ENCODE measurements around the gene DEFB110. TPM values are rescaled to one million over a fixed set of nuclear protein-coding genes. Genes with fewer than 3 reads are reported as not detected.
A peak's percentile ranks its signal among the peaks of the same experiment; 100 is the strongest.

Gene DEFB110
- polyA plus RNA-seq, 1 donor = not detected

DNA sequence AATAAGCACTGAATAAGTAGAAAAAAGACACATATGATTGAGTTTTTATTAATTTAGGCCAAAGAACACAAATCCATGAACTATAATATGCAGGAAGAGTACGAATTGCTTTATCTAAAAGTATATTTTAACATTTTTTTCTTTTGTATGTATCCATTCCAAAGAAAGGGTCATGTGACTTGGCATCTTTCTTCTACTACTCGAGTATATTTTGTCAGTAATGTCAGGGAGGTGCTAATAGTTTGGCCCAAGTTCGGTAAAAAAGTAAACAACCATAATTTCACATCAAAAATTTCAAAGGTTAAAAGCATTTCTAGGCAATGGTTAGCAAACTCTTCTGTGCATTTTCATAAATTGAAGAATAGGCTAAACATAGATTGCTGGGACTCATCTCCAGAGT, 18.7 kb downstream of the DEFB110 start:
- Histone ChIP-seq H3K4me1 (ENCODE audit: control insufficient read depth, insufficient read depth, low read length) (no peaks in the 10 kb centered on the region), H3K36me3 (ENCODE audit: control insufficient read depth, insufficient read depth, low read length) (no peaks in the 10 kb centered on the region), H3K9me3 (ENCODE audit: control insufficient read depth, low read depth, low read length) (no peaks in the 10 kb centered on the region), H3K27me3 (ENCODE audit: control insufficient read depth, insufficient read depth, low read length) (no peaks in the 10 kb centered on the region), H3K27ac (ENCODE audit: low read length) (no peak overlapping the region), H3K4me3 (ENCODE audit: low read length) (no peak overlapping the region)
- 95% methylated on average over 2 of the region's 3 CpGs for WGBS (ENCODE audit: insufficient coverage, low lambda C conversion rate)
- no peak for DNase-seq

DNA sequence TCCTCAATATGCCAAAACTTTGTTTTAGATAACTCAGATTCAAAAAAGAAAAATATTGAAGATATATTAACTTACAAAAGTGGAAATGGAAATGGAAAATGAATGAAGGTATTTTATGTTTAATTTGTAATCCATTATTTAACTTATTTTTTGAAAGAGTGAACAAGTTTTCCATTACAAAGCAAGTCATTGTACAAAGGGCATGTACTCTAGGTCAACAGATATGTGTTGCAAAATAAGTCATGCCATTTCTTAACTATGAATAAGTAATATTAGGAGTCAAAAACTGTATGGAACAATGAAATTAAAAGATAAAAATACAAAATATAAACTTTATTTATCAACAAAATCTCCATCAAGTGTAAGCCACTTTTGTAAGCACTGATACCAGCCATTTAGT, 26.5 kb downstream of the DEFB110 start:
- Histone ChIP-seq H3K27ac (ENCODE audit: low read length) (no peak overlapping the region), H3K36me3 (ENCODE audit: control insufficient read depth, insufficient read depth, low read length) (no peaks in the 10 kb centered on the region), H3K4me1 (ENCODE audit: control insufficient read depth, insufficient read depth, low read length) (no peaks in the 10 kb centered on the region), H3K4me3 (ENCODE audit: low read length) (no peak overlapping the region), H3K9me3 (ENCODE audit: control insufficient read depth, low read depth, low read length) (no peaks in the 10 kb centered on the region), H3K27me3 (ENCODE audit: control insufficient read depth, insufficient read depth, low read length) (no peaks in the 10 kb centered on the region)
- DNase-seq = peak in 1 of 2 donors; percentile 49

GRCh38 chr6:49988900-49989299, 32.9 kb downstream of the DEFB110 start:
- no peak for DNase-seq
- no CpG with 5 or more reads among the region's 2 CpGs for WGBS (ENCODE audit: insufficient coverage, low lambda C conversion rate)

GRCh38 chr6:49987749-49988148, 34.0 kb downstream of the DEFB110 start:
- WGBS (ENCODE audit: insufficient coverage, low lambda C conversion rate) = no CpG with 5 or more reads among the region's 2 CpGs

More at GRCh38 chr6:49988900-49989299, 32.9 kb downstream of the DEFB110 start:
- no peak overlapping the region for H3K27ac ChIP-seq (ENCODE audit: low read length)
- H3K4me1 ChIP-seq (ENCODE audit: control insufficient read depth, insufficient read depth, low read length) = no peaks in the 10 kb centered on the region
- H3K4me3 ChIP-seq (ENCODE audit: low read length) = no peak overlapping the region
- no peaks in the 10 kb centered on the region for H3K27me3 ChIP-seq (ENCODE audit: control insufficient read depth, insufficient read depth, low read length)
- H3K9me3 ChIP-seq (ENCODE audit: control insufficient read depth, low read depth, low read length) = no peaks in the 10 kb centered on the region
- no peaks in the 10 kb centered on the region for H3K36me3 ChIP-seq (ENCODE audit: control insufficient read depth, insufficient read depth, low read length)

DNA sequence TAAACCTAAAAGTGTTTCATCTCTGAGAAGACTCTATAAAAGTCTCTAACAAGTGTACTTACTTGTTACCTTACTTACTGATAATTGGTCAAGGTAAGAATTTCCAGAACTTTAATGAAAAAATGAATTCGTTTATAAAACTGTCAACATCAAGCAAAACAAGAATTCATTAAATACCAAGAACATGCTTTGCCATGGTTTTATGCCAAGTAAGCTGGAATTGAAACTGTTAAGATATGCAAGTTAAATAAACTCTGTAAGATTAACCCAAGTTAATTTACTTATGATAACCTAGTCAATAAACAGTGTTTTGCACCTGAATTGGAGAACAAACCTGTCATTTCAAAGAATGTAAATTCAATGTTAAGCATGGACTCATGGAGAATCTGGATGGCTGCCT, 35.2 kb downstream of the DEFB110 start:
- WGBS (ENCODE audit: insufficient coverage, low lambda C conversion rate) = no CpG with 5 or more reads among the region's 1 CpG

More at GRCh38 chr6:49987749-49988148, 34.0 kb downstream of the DEFB110 start:
- Histone ChIP-seq H3K27me3 (ENCODE audit: control insufficient read depth, insufficient read depth, low read length) (no peaks in the 10 kb centered on the region), H3K4me3 (ENCODE audit: low read length) (no peak overlapping the region), H3K4me1 (ENCODE audit: control insufficient read depth, insufficient read depth, low read length) (no peaks in the 10 kb centered on the region), H3K36me3 (ENCODE audit: control insufficient read depth, insufficient read depth, low read length) (no peaks in the 10 kb centered on the region), H3K9me3 (ENCODE audit: control insufficient read depth, low read depth, low read length) (no peaks in the 10 kb centered on the region), H3K27ac (ENCODE audit: low read length) (no peak overlapping the region)
- no peak for DNase-seq

DNA sequence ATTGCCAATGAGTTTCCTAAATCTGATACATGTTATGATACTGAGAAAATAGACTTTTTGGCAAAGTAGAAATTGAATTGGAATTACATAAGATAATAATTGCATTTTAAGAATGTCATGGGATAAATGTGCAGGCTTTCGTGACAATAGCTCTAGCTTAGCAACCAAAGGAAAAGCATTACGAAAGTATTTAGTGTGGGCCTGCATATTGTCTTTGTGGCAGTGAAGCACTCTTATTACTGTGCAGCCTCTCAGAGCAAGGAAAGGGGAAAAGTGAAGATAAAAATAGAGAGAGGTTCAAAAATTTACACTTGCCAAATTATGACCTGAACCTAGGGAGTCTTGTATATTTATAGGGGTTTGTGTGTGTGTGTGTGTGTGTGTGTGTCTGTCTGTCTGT, 39.7 kb downstream of the DEFB110 start:
- Histone ChIP-seq H3K9me3 (ENCODE audit: control insufficient read depth, low read depth, low read length) (no peaks in the 10 kb centered on the region), H3K27me3 (ENCODE audit: control insufficient read depth, insufficient read depth, low read length) (no peaks in the 10 kb centered on the region), H3K4me3 (ENCODE audit: low read length) (no peak overlapping the region), H3K4me1 (ENCODE audit: control insufficient read depth, insufficient read depth, low read length) (no peaks in the 10 kb centered on the region), H3K27ac (ENCODE audit: low read length) (no peak overlapping the region), H3K36me3 (ENCODE audit: control insufficient read depth, insufficient read depth, low read length) (no peaks in the 10 kb centered on the region)
- WGBS (ENCODE audit: insufficient coverage, low lambda C conversion rate) = 70% methylated on average over 2 of the region's 2 CpGs
- DNase-seq = no peak

More for the DNA sequence above, 35.2 kb downstream of the DEFB110 start:
- Histone ChIP-seq H3K9me3 (ENCODE audit: control insufficient read depth, low read depth, low read length) (no peaks in the 10 kb centered on the region), H3K27me3 (ENCODE audit: control insufficient read depth, insufficient read depth, low read length) (no peaks in the 10 kb centered on the region), H3K27ac (ENCODE audit: low read length) (no peak overlapping the region), H3K36me3 (ENCODE audit: control insufficient read depth, insufficient read depth, low read length) (no peaks in the 10 kb centered on the region), H3K4me1 (ENCODE audit: control insufficient read depth, insufficient read depth, low read length) (no peaks in the 10 kb centered on the region), H3K4me3 (ENCODE audit: low read length) (no peak overlapping the region)
- DNase-seq = no peak

DNA sequence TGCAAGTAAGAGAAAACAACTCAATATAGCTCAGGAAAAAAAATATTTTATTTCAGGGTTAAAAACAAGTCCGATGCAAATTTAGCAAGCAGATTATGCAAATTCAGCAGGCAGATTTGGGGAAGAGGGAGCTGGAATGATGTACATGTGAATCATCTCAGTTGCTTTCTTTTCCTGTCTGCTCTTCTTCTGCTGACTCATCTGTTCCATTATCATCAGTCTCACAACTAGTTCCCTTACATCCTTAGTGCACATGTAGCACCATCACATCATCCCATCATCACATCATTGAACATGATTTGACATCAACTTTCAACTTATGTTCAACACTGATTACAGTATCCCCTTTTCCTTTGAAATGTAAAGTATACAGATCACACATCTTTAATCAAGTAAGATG, 40.9 kb downstream of the DEFB110 start:
- Histone ChIP-seq H3K27me3 (ENCODE audit: control insufficient read depth, insufficient read depth, low read length) (no peaks in the 10 kb centered on the region), H3K27ac (ENCODE audit: low read length) (no peak overlapping the region), H3K4me1 (ENCODE audit: control insufficient read depth, insufficient read depth, low read length) (no peaks in the 10 kb centered on the region), H3K36me3 (ENCODE audit: control insufficient read depth, insufficient read depth, low read length) (no peaks in the 10 kb centered on the region), H3K4me3 (ENCODE audit: low read length) (no peak overlapping the region), H3K9me3 (ENCODE audit: control insufficient read depth, low read depth, low read length) (no peaks in the 10 kb centered on the region)
- 100% methylated on average over 1 of the region's 1 CpG for WGBS (ENCODE audit: insufficient coverage, low lambda C conversion rate)
- no peak for DNase-seq

DNA sequence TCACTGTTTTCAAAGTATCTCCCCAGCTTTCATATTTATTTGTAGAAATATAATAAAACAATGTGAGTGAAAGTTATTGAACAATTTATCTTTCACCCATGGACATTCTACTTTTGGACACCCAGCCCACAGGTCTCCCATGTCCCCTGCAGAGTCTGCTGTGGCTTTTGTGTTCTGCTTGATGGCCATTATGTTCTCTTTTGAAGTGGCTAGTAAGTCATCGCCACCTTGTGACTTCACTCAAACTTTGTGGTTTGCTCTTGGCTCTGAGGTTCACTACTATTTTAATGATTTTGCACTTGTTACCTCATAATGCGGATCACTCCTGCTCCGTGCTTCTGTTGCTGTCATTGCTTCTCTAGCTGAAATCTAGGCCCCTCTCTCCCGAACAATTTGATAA, 42.2 kb downstream of the DEFB110 start:
- no peak overlapping the region for H3K27ac ChIP-seq (ENCODE audit: low read length)
- H3K4me3 ChIP-seq (ENCODE audit: low read length) = no peak overlapping the region
- no peaks in the 10 kb centered on the region for H3K4me1 ChIP-seq (ENCODE audit: control insufficient read depth, insufficient read depth, low read length)
- H3K27me3 ChIP-seq (ENCODE audit: control insufficient read depth, insufficient read depth, low read length) = no peaks in the 10 kb centered on the region
- DNase-seq = no peak
- no peaks in the 10 kb centered on the region for H3K36me3 ChIP-seq (ENCODE audit: control insufficient read depth, insufficient read depth, low read length)
- H3K9me3 ChIP-seq (ENCODE audit: control insufficient read depth, low read depth, low read length) = no peaks in the 10 kb centered on the region
- 100% methylated on average over 1 of the region's 4 CpGs for WGBS (ENCODE audit: insufficient coverage, low lambda C conversion rate)

GRCh38 chr6:49978332-49979226, 43.2 kb downstream of the DEFB110 start:
- no peak overlapping the region for H3K4me3 ChIP-seq (ENCODE audit: low read length)
- no peaks in the 10 kb centered on the region for H3K27me3 ChIP-seq (ENCODE audit: control insufficient read depth, insufficient read depth, low read length)
- H3K36me3 ChIP-seq (ENCODE audit: control insufficient read depth, insufficient read depth, low read length) = no peaks in the 10 kb centered on the region
- no peak overlapping the region for H3K27ac ChIP-seq (ENCODE audit: low read length)
- 25% methylated on average over 1 of the region's 3 CpGs for WGBS (ENCODE audit: insufficient coverage, low lambda C conversion rate)
- DNase-seq = peak in 1 of 2 donors; percentile 50
- H3K4me1 ChIP-seq (ENCODE audit: control insufficient read depth, insufficient read depth, low read length) = no peaks in the 10 kb centered on the region
- H3K9me3 ChIP-seq (ENCODE audit: control insufficient read depth, low read depth, low read length) = no peaks in the 10 kb centered on the region

DNA sequence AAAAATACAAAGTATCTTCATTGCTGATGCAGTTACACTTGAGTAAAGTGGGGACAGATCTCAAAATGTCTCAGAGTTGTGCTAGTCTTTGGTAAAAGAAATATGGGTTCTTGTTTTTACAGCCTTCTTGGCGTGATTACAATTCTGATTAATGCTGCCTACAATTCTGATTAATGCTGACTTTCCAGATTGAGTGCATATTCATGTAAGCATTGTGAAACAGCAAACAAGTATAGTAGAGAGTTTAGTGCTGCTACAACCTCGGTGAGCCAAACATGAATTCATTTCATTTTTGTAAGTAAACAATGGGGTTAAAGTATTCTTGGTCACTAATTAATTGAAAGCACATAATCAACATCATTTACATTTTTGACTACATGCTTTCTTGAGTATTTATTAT, 52.2 kb downstream of the DEFB110 start, which contains the start of gene DEFB113:
Gene DEFB113 (minus strand): TSS at position 21 of the 400 bp plus-strand sequence. CDS start 0 bp downstream, at position 21.
- no peaks in the 10 kb centered on the region for H3K27me3 ChIP-seq (ENCODE audit: control insufficient read depth, insufficient read depth, low read length)
- H3K27ac ChIP-seq (ENCODE audit: low read length) = no peak within 1 kb of the TSS
- no peaks in the 10 kb centered on the region for H3K9me3 ChIP-seq (ENCODE audit: control insufficient read depth, low read depth, low read length)
- no peaks in the 10 kb centered on the region for H3K4me1 ChIP-seq (ENCODE audit: control insufficient read depth, insufficient read depth, low read length)
- DNase-seq = no peak
- H3K4me3 ChIP-seq (ENCODE audit: low read length) = no peak within 1 kb of the TSS
- whole genome bisulfite sequencing (ENCODE audit: insufficient coverage, low lambda C conversion rate) = 33% methylated on average over 1 of the region's 2 CpGs
- no peaks in the 10 kb centered on the region for H3K36me3 ChIP-seq (ENCODE audit: control insufficient read depth, insufficient read depth, low read length)

Measured in large intestine (tissue), 3 donors.